Measurements from ENCODE around the gene PHYHIPL.
A peak's percentile ranks its signal among the peaks of the same experiment; 100 is the strongest.

The PHYHIPL gene

DNA sequence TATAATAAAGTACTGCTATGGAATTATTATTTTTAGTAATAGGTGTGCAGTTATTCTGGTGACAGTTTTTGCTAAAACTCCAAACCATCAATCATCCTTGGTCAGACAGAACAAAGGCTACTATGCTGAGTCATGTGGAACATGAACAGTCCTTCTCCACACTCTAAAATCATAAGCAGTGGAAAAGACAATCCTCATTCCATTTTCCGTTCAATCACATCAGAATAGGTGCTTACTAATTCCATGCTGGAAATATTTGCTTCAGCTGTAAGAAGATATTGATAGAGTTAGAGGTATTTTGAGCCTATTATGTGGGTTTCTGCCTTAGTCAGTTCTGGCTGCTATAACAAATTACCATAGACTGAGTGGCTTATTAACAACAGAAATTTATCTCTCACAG is 103.0 kb downstream of the PHYHIPL start:
- Histone ChIP-seq H3K4me1 (ENCODE audit: control insufficient read depth, insufficient read depth, low read length) (no peaks in the 10 kb centered on the region), H3K4me3 (ENCODE audit: low read length) (no peak overlapping the region), H3K36me3 (ENCODE audit: control insufficient read depth, insufficient read depth, low read length, severe bottlenecking) (no peaks in the 10 kb centered on the region), H3K9ac (ENCODE audit: low read length) (no peak overlapping the region), H3K9me3 (ENCODE audit: control insufficient read depth, low read length) (no peaks in the 10 kb centered on the region), H3K27me3 (replicated peaks; ENCODE audit: control insufficient read depth, insufficient read depth, low read length) (no peaks in the 10 kb centered on the region)
- DNase-seq (ENCODE audit: low read depth), result no peak

DNA sequence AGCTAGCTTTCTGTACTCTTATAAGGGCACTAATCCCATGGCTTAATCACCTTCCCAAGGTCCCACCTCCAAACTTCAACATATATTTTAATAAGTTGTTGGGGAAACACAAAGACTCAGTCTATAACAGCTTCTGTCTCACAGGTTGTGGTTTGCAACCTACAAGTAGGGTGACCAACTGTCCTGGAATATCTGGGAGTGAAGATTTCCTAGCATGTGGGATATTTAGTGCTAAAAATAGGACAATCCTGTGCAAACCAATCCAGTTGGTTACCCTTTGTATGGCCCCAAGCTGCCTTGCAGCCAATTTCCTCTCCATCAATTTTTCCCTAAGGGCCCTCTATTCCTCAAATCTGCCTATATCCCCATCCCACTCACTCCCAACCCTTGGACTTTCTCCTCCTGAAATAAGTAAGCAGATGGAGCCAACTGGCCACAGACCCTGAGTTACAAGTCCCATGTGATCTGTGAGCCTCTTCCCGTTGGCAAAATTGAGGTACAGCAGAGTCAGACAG is 103.6 kb downstream of the PHYHIPL start:
- no peak overlapping the region for H3K4me3 ChIP-seq (ENCODE audit: low read length)
- H3K4me1 ChIP-seq (ENCODE audit: control insufficient read depth, insufficient read depth, low read length), result no peaks in the 10 kb centered on the region
- no peak overlapping the region for H3K9ac ChIP-seq (ENCODE audit: low read length)
- no peaks in the 10 kb centered on the region for H3K27me3 ChIP-seq (replicated peaks; ENCODE audit: control insufficient read depth, insufficient read depth, low read length)
- no peak for DNase-seq (ENCODE audit: low read depth)
- no peaks in the 10 kb centered on the region for H3K9me3 ChIP-seq (ENCODE audit: control insufficient read depth, low read length)
- no peaks in the 10 kb centered on the region for H3K36me3 ChIP-seq (ENCODE audit: control insufficient read depth, insufficient read depth, low read length, severe bottlenecking)

DNA sequence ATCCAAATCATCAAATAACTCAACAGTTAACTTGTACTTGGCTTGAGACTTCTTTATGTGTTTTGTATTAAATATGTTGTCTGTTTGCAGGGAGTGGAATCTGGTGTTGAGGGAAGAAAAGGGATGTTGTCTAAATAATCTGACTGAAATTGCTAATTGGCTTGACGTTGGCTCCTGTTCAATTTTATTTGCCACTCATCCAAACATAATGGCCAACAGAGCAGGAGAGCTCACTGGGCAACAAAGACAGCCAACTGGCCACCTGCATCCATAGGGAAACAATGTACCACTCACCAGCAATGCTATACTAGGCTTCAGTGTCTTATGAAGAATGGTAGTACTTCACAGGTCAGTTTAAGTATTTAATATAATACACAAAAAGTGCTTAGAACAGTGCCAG is 105.4 kb downstream of the PHYHIPL start:
- H3K36me3 ChIP-seq (ENCODE audit: control insufficient read depth, insufficient read depth, low read length, severe bottlenecking), result no peaks in the 10 kb centered on the region
- no peaks in the 10 kb centered on the region for H3K27me3 ChIP-seq (replicated peaks; ENCODE audit: control insufficient read depth, insufficient read depth, low read length)
- H3K9me3 ChIP-seq (ENCODE audit: control insufficient read depth, low read length), result no peaks in the 10 kb centered on the region
- no peak overlapping the region for H3K4me3 ChIP-seq (ENCODE audit: low read length)
- H3K4me1 ChIP-seq (ENCODE audit: control insufficient read depth, insufficient read depth, low read length), result no peaks in the 10 kb centered on the region
- DNase-seq (ENCODE audit: low read depth), result no peak
- H3K9ac ChIP-seq (ENCODE audit: low read length), result no peak overlapping the region

DNA sequence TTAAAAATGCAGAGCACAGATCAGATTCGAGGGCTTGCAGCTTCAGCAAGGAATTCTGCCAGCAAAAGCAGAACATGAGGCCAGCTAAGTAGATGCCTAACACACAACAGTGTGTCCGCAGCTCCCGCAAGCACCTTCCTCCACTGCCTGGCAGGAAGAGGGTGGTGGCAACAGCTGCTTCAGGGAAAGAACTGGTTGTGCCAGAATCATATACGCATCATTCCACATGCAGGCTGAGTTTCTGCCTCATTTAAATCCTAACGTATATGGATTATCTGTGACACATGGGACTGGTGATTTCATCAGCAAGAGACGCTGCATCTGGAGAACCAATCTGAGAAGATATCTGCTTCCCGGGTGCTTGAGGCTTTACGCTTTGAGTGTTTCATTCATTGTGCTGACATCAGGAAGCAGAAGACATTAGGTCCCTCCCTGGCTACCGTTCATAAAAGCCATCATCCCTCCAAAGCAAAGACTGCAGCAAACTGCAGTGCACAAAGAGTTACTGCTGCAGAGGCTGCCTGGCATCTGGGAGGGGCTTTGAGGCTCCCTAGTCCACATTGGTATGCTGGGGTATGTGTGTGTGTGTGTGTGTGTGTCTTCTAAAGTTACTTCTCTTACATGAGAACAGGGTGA is 107.1 kb downstream of the PHYHIPL start:
- DNase-seq (ENCODE audit: low read depth), result peak; percentile 1
- Histone ChIP-seq H3K4me3 (ENCODE audit: low read length) (no peak overlapping the region), H3K9ac (ENCODE audit: low read length) (no peak overlapping the region), H3K36me3 (ENCODE audit: control insufficient read depth, insufficient read depth, low read length, severe bottlenecking) (no peaks in the 10 kb centered on the region), H3K4me1 (ENCODE audit: control insufficient read depth, insufficient read depth, low read length) (no peaks in the 10 kb centered on the region), H3K9me3 (ENCODE audit: control insufficient read depth, low read length) (no peaks in the 10 kb centered on the region), H3K27me3 (replicated peaks; ENCODE audit: control insufficient read depth, insufficient read depth, low read length) (no peaks in the 10 kb centered on the region)

DNA sequence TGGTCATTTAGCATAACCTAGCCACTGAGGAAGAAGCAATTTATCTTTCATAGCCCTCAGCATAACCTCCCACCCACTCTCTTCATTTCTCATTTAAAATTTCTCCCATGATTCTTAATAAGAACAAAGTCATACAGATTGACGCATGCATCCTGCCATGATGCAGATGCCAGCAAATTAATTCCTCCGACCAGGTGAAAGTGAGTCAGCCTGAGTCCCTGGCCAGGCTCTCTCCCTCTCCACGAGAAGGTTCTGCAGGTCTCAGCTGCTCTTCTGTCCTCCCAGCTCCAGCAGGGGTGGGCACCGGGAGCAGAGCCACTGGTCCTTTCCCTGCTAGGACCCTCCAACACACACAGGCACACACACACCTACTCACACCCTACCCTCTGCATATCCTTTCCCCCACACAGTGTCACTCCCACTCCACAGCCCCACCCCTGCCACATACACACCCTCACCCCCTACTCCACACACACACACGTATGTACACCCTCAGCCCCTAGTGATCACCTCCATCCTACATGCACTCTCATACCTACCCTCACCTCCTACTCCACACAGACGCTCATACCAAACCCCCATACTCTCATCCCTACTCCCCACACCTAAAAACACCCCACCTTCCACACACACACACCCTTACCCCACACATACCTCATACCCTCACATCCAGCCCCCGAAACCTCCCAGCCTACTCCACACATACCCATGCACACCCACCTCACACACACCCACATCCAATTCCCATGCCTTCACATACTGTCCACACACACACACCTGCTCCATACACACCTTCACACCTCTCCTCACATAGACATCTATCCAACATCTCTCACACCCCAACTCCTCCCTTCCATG is 107.9 kb downstream of the PHYHIPL start:
- Histone ChIP-seq H3K4me3 (ENCODE audit: low read length) (no peak overlapping the region), H3K36me3 (ENCODE audit: control insufficient read depth, insufficient read depth, low read length, severe bottlenecking) (no peaks in the 10 kb centered on the region), H3K27me3 (replicated peaks; ENCODE audit: control insufficient read depth, insufficient read depth, low read length) (no peaks in the 10 kb centered on the region), H3K9me3 (ENCODE audit: control insufficient read depth, low read length) (no peaks in the 10 kb centered on the region), H3K9ac (ENCODE audit: low read length) (no peak overlapping the region), H3K4me1 (ENCODE audit: control insufficient read depth, insufficient read depth, low read length) (no peaks in the 10 kb centered on the region)
- DNase-seq (ENCODE audit: low read depth), result no peak

DNA sequence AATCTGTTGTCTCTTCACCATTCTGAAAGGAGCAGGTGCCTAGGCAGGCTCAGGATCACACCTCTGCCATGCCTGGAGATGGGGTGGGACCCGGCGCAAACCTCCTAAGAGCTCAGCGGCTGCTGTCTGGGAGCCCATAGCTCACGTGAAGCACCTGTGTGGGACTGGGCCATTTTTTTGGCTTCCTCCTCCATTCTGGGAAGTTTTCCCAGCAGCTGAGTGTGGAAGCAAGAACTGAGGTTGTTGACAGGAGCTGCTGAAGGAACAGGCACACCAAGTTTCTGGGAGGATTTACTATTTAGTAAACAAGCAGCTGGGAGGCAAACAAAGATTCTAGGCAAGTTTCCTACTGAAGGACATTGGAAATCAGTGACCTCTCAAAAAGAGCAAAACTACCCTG is 108.6 kb downstream of the PHYHIPL start:
- no peaks in the 10 kb centered on the region for H3K27me3 ChIP-seq (replicated peaks; ENCODE audit: control insufficient read depth, insufficient read depth, low read length)
- DNase-seq (ENCODE audit: low read depth), result no peak
- H3K4me1 ChIP-seq (ENCODE audit: control insufficient read depth, insufficient read depth, low read length), result no peaks in the 10 kb centered on the region
- H3K4me3 ChIP-seq (ENCODE audit: low read length), result no peak overlapping the region
- no peak overlapping the region for H3K9ac ChIP-seq (ENCODE audit: low read length)
- no peaks in the 10 kb centered on the region for H3K9me3 ChIP-seq (ENCODE audit: control insufficient read depth, low read length)
- H3K36me3 ChIP-seq (ENCODE audit: control insufficient read depth, insufficient read depth, low read length, severe bottlenecking), result no peaks in the 10 kb centered on the region

DNA sequence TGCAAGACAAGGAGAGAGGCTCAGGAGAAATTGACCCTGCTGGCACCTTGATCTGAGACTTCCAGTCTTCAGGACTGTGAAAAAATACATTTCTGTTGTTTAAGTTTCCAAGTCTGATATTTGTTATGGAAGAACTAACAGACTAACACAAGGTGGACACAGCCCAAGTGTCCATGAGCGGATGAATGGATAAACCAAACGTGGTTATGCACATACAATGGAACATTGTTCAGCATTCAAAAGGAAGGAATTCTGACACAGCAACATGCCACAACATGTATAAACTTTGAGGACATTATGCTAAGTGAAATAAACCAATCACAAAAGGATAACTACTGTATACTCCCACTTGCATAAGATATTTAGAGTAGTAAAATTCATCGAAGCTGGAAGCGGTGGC is 109.4 kb downstream of the PHYHIPL start:
- Histone ChIP-seq H3K27me3 (replicated peaks; ENCODE audit: control insufficient read depth, insufficient read depth, low read length) (no peaks in the 10 kb centered on the region), H3K4me1 (ENCODE audit: control insufficient read depth, insufficient read depth, low read length) (no peaks in the 10 kb centered on the region), H3K9ac (ENCODE audit: low read length) (no peak overlapping the region), H3K4me3 (ENCODE audit: low read length) (no peak overlapping the region), H3K9me3 (ENCODE audit: control insufficient read depth, low read length) (no peaks in the 10 kb centered on the region), H3K36me3 (ENCODE audit: control insufficient read depth, insufficient read depth, low read length, severe bottlenecking) (no peaks in the 10 kb centered on the region)
- DNase-seq (ENCODE audit: low read depth), result no peak

DNA sequence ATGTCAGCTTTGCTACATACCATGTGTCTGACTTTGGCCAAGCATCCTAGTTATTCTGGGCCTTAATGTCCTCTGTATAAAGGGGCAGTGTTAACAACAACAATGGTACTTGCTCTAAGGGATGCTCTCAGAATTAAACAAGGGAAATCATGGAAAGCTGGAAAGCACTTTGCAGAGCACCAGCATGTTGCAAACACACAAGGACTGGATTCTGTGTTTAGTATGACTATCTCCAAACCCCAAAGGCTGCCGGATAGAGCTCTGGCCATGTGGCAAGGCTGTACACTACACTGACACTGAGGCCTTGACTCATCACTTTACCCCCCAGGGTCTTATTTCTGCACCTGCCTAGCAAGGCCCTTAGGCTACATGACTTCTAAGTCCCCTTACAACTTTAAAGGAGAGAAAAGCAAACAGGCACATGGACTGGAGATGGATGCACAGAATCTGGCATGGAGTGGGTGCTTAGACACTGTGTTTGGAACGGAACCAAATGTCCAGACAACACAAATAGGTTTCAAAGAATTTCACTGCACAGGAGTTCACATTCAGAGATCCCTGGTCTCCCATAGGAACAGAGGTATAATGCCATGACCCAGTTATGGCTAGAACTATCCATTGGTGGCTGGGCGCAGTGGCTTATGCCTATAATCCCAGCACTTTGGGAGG is 111.3 kb downstream of the PHYHIPL start:
- Histone ChIP-seq H3K9ac (ENCODE audit: low read length) (no peak overlapping the region), H3K4me1 (ENCODE audit: control insufficient read depth, insufficient read depth, low read length) (no peaks in the 10 kb centered on the region), H3K9me3 (ENCODE audit: control insufficient read depth, low read length) (no peaks in the 10 kb centered on the region), H3K4me3 (ENCODE audit: low read length) (no peak overlapping the region), H3K27me3 (replicated peaks; ENCODE audit: control insufficient read depth, insufficient read depth, low read length) (no peaks in the 10 kb centered on the region), H3K36me3 (ENCODE audit: control insufficient read depth, insufficient read depth, low read length, severe bottlenecking) (no peaks in the 10 kb centered on the region)
- DNase-seq (ENCODE audit: low read depth), result no peak

DNA sequence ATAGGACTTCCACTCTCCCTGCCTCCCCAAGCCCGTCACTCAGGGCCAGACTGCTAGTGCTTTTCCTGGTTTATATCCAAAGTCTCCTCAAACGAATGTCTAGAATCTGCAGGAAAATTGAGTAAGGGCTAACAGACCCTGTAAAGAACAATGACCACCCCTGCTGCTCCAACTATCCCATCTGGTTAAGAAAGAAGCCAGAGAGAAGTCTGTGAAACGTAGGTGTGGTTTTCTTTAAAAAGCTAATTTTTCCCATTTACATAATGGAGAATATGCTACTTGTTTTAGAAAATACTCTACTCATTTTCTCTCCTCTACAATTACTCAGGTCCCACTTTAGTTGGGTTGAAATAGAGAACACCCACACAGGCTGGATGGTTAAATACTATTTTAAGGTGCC is 113.4 kb downstream of the PHYHIPL start:
- no peaks in the 10 kb centered on the region for H3K27me3 ChIP-seq (replicated peaks; ENCODE audit: control insufficient read depth, insufficient read depth, low read length)
- no peaks in the 10 kb centered on the region for H3K36me3 ChIP-seq (ENCODE audit: control insufficient read depth, insufficient read depth, low read length, severe bottlenecking)
- DNase-seq (ENCODE audit: low read depth), result no peak
- no peaks in the 10 kb centered on the region for H3K9me3 ChIP-seq (ENCODE audit: control insufficient read depth, low read length)
- H3K9ac ChIP-seq (ENCODE audit: low read length), result no peak overlapping the region
- no peak overlapping the region for H3K4me3 ChIP-seq (ENCODE audit: low read length)
- no peaks in the 10 kb centered on the region for H3K4me1 ChIP-seq (ENCODE audit: control insufficient read depth, insufficient read depth, low read length)

DNA sequence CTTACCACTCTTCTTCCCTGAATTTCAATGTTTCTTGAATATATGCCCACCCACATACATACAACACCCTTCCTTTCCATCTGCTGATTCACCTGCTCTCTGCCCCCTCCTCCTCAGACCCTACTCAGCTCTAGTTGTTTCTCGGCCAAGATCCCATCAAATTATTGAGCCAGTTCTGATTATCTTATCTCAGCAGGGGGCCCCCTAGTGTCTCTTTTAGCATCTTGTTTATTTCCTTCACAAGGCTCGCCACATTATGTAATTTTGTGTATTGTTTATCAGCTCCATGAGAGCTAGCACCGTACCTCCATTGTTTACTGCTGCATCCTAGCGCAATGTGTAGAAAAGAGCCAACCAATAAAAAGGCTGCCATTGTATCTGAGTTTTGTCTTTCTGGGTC is 114.0 kb downstream of the PHYHIPL start:
- no peak for DNase-seq (ENCODE audit: low read depth)
- Histone ChIP-seq H3K27me3 (replicated peaks; ENCODE audit: control insufficient read depth, insufficient read depth, low read length) (no peaks in the 10 kb centered on the region), H3K4me3 (ENCODE audit: low read length) (no peak overlapping the region), H3K9ac (ENCODE audit: low read length) (no peak overlapping the region), H3K4me1 (ENCODE audit: control insufficient read depth, insufficient read depth, low read length) (no peaks in the 10 kb centered on the region), H3K36me3 (ENCODE audit: control insufficient read depth, insufficient read depth, low read length, severe bottlenecking) (no peaks in the 10 kb centered on the region), H3K9me3 (ENCODE audit: control insufficient read depth, low read length) (no peaks in the 10 kb centered on the region)

Data from adipocyte (in vitro differentiated cells).